Hindlimb muscle (tissue), 1 donor: ENCODE results near the gene KCNG2. TPM values are rescaled to one million over a fixed set of nuclear protein-coding genes. Genes with fewer than 3 reads are reported as not detected.

Experiments
- DNase-seq: peaks from one replicate; pipeline ENCODE4 v3.0.0-alpha.2; 2013
- polyA plus RNA-seq: library from polyadenylated mRNA; unstranded; fragments of 120-200 nt; gene quantifications from one replicate; pipeline ENCODE4 v1.2.1, GENCODE V29; 2013; ENCODE audit not compliant: insufficient read length

Gene KCNG2
- polyA plus RNA-seq, 1 donor: 0.86 TPM

DNA sequence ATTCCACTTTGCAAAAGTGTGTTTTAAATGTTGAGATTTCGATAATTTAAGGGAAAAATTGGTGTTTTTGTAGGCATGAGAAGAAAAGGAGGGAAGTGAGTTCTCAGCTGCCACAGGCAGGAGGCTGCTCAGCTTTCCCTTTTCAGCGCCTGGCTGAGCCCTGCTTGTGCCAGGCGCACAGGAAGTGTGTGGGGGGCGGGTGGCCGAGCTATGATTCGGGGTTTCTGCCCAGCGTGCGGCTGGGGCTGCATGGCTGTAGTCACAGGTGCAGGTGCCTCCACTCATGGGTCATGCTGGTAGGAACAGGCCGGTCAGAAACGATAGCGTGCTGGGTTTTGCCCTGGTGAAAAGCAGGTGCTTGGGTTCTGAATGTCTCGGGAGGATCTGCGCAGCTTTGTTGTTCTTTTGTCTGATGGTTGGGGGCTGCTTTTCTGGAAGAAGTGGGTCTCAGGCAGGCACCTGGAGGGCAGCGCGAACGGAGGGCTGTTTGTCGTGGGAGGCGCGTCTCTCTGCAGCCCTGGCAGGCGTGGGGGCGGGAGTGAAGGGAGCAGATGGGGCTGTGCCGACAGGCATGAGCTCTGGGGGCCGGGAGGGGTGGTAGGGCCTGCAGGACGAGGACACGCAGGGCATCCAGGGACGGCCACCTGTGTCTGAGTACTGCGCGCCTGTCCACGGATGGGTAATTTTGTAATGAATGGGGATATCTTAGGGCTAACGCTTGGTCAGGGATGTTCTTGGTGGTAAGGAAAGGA, 2.1 kb downstream of the KCNG2 start:
- no peak for DNase-seq

DNA sequence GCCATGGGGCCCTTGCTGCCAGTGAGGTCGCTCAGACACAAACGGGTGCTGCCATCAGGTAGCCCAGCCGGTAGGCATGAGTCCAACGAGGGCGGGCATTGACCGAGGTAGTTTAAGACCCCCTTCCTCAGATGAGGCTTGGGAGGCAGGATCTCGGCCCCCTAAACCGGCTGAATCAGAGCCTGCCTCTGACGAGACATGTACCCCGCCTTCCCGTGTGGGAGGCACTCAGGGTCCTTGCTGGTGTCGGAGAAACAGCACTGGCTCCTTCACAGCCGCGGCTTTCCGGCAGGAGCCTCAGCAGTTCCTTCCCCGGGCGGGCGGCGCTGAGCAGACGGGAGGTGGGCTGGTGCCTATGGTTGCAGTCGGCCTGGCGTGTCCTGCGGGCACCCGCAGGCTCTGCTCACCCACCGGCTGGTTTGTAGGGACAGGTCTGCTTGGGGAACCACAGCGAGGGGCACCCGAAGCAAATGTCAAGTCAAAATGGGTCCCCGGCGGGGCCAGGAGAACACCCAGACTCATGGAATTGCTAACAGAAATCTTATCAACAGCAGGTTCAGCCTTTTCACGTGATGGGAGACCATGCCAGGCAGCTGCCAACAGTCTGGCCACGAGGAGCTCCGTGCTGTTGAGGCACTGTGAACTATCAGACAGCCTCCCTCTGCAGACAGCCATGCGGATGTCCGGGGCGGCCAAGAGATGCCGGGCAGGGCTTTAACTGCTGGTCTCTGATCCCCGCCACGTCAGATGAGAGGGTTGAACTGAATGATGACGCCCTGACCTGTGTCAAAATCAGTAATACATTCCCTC, 2.8 kb downstream of the KCNG2 start:
- DNase-seq: no peak

DNA sequence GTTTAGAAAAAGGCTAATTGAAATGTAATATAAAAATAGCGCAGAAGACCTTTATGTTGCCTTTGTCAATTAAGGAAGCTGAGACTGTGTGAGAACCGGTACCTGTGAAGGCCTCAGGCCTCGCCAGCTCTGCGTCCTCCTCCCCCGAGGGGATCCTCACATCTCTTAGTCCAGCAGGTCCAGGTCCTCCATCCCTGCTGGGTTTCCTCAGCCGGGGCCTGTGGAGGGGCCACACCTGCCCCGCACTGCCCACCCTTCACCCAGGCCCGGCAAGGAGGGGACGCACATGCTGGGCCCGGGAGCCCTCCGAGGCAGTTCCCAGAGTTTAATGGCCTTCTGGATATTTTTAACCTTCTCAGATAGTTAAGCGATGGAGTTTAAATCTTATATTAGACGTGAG, 3.5 kb downstream of the KCNG2 start:
- no peak for DNase-seq

DNA sequence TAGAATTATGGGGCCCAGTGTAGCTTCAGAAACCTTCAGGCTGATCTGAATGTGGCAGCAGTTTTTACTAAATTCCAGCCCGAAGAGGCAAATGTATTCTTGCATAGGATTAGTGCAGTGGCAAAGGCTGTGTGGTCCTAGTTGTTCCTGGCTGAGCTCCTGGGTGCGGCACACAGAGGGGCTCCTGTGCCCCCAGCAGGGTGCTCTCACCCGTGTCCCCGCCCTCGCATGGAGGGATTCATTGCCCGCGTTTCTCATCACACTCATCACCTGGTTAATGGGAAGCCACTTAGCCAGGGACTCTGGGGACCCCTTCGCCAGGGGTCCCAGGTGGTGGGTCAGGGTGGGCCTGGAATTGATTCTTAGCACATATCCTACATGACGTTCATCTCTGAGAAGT, 3.9 kb downstream of the KCNG2 start:
- DNase-seq: no peak

DNA sequence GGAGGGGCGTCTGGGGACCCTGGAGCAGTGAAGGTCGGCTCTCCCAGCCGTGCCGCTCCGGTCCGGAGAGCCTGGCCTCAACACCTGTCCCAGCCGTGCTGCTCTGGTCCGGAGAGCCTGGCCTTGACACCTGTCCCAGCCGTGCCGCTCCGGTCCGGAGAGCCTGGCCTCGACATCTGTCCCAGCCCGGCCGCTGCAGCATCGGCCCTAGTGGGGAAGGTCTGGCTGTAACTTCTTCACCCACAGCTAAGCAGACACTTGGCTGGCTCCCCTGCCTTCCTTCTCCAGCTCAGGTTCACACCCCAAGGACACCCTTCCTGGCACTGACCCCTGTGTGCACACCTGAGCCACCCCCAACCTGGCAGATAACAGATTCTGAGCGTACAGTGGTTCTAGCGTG, 4.6 kb downstream of the KCNG2 start:
- DNase-seq: no peak

DNA sequence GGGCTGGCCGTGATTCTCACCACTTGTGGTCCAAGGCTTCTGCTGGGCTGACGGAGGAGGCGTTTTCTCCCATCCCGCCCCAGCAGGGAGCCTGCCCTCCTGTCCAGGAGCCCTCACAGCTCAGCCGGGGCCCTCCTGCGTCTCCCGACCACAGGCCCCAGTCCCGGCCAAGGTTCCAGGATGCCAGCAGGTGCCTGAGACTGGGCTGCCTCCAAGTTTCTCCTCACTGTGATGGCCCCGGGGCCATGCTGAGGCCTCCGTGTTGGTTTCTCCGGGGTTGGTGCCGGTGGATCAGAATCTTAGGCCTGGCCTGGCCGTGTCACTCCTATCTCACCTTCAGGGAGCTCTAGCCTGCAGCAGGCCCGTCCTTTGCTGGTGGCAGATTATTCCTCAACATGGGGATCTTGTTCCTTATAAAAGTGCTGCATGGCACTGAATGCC, 5.9 kb downstream of the KCNG2 start:
- DNase-seq: no peak

DNA sequence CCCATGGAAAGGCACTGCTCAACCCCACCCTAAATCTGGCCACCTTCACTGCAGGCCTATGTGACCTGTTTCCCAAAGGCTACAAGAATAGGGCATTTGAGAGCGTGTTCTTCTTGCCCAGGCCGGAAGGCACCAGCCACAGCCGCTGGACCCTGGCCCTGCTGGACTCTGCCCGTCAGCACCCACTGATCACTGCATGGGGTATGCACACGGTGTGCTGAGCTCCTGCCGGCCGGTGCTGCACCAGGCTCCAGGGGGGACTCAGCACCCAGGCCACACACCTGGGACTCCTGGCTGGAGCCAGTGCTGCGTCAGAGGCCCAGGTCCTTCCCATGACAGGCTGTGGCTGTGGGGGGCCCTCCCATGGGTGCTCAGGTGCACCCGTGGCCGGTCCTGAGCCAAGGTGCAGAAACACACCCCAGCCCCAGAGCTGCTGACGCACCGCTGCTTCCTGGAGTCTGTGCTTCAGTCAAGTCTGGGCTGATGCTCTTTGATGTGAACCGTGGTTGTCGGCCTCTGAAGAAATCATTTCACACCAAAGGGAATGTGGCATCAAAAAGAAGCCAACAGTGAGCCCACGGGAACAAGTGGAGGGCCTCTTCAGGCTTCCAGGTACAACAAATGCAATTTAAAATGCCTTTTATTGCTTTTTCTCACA, 6.5 kb downstream of the KCNG2 start:
- no peak for DNase-seq

DNA sequence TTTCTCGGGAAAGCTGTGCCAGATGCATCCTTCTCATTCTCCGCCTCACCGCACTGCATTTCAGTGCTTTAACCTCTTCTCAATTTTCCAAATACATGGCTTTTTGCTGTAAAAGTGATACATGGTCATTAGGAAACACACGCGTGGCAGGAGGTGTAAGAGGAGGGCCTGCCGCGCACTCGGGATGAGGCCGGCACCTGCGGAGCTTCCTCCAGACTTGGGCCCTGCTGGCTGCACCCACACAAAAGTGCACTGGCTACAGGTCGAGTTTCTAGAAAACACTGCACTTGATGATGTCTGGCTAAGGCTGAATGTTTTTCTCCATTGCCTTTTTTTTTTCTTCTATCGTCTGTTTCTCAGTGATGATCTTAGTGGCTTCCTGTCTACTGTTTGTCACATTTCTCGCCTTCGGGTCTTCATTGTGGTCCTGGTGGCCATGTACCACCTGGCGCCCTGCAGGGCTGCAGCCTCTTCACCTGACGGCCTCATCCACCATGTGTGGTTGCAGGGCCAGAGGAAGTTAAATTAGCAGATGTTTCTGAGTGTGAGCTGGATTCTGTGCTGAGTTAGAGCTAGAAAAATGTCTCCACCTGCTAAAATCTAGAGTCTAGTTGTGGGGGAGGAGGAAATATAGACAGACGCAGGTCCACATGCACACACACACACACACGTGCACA, 7.6 kb downstream of the KCNG2 start:
- no peak for DNase-seq

DNA sequence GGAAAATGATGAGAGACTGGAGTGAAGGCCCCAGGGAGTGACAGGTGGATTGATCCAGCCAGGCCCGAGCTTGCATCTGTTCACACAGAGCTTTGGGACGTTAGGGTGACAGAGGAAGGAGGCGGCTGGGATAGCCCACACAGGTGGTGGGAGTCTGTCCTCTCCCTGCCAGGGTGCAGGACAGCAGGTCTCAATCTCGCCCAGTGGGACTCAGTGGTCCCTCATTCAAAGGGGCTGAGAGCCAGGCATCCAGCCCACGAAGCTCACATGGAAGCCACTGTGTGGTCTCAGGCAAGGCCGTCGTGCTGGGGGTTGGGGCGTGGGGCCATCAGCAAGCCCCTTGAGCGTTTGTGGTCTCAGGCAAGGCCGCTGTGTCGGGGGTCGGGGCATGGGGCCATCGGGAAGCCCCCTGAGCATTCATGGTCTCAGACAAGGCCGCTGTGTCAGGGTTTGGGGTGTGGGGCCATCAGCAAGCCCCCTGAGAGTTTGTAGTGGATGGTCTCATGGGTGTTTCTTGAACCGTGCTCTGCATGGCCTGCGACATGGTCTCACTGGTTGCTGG, 8.3 kb downstream of the KCNG2 start:
- no peak for DNase-seq

DNA sequence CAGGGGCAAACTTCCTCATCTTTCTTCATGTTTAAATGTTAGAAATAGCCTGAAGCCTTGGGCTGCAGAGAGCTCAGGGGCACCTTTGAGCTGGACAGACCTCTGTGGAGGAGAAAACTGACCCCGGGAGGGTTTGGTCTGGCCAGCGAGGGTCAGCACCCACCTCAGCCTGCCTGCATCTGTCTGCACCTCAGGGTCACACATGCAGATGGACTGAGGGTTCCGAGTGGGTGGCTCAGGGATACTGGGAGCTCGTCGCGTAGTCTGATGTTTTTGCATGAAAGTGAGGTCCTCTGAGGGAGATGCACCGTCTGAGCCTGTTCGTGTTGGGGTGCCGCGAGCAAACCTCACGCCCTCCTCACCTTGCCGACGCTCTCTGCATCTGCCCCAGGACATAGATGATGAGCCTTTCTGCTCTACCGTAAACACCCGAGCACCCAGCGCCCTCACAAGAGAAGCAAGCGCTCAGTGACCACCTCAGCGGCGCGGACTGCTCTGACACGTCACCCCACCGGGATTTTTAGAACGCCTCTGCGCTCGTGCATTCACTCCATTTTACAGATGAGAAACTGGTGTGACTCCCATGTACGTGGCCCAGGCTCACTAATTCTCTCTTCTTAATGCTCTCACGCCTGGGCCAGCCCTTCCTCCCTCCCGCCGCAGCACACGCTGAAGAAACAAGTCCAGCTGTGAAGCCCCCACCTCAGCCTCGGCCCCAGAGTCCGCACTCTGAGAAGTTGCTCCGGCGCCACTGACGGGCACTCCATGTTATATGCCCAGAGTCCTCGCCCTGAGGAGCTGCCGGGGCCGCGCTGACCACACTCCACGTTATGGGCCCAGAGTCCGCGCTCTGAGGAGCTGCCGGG, 9.5 kb downstream of the KCNG2 start:
- no peak for DNase-seq

DNA sequence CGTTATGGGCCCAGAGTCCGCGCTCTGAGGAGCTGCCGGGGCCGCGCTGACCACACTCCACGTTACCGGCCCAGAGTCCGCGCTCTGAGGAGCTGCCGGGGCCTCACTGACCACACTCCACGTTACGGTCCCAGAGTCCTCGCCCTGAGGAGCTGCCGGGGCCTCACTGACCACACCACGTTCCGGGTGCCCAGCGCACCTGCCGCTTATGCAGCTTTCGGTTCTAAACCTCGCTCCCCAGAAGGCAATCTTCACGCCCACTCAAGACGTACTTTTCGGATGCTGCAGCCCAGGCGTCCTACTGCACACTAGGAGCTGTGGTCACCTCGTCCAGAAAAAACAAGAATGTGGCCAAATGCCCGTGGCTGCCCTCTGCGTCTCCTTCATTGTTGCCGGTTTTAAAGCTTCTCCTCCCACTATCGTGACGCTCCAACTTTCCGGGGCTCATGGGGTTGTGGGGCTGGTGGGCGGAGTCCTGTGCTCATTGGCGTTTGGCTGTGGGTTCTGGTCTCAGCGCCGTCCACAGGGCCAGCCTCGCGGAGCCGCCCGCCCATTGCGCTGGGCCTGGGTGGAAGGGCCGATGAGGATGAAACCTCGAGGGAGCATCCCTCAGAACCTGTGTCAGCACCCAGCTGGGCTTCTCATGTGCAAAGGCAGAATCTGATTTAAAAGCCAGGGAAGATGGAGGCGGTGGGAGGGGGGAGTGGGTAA, 11.9 kb downstream of the KCNG2 start:
- no peak for DNase-seq

DNA sequence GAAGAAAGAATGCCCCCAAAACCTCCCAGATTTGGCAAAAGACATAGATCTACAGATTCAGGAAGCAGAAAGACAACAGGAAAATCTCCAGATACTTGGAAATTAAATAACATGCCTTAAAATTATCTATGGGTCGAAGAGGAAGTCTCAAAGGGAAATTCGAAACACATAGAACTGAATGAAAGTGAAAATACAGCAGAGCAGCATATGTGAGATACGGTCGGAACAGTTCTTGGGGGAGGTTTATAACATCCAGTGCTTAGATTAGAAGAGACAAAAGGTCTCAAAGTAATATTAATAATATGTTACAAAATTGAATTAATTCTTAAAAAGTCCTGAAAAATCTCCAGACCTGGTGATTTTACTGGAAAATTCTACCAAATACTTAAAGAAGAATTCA, 14.3 kb downstream of the KCNG2 start:
- DNase-seq: no peak

DNA sequence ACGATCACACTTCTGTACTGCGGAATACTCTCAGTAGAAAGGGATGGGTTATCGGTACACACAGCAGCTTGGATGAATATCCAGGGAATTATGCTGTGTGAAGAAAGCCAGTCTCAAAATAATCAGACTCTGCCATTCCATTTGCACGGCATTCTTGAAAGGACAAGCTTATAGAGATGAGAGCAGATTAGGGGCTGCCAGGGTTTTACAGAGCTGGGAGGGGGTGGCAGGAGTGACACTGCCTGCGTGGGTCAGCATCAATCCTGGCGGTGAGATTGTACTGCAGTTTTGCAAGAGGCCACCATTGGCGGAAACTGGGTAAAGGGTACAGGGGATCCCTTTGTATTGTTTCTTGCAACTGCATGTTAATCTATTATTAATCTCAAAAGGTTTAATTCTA, 16.6 kb downstream of the KCNG2 start:
- no peak for DNase-seq

DNA sequence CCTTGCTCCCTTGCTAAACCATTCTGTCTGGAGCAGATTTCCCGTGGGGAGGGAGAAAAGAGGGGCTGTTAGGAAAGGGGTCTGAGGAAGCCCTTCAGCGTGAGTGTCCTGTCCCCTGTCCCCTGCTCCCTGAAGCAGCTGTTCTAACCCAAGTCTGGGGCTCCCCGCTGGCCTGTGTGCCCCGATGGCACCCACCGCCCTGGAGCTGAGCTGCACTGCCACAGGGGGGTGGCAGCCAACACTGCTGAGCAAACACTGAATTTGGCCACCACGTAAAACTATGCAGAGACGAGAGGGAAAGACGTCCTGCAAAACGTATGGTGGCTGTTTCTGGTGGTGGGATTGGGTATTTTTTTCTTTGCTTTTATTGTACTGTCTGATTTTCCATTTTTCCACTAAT, 17.9 kb downstream of the KCNG2 start:
- no peak for DNase-seq

DNA sequence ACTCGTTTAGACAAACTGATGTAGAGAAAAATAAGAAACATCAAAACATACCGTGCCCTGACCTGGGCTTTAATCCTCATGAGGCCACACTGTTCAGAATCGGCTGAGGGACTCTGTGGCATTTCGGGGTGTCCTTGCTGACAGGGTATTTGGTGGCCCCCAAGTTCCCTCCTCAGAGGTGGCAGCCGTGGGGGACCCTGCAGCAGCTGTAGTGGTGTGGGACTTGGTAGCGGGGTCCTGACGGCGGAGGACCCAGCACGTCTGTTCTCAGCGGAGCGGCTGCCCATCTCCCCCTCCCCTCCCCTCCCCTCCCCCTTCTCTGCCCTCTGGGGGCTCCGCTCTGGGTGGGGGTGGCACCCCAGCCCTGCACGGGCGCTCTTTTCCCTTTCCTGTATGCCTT, 18.4 kb downstream of the KCNG2 start:
- DNase-seq: no peak

DNA sequence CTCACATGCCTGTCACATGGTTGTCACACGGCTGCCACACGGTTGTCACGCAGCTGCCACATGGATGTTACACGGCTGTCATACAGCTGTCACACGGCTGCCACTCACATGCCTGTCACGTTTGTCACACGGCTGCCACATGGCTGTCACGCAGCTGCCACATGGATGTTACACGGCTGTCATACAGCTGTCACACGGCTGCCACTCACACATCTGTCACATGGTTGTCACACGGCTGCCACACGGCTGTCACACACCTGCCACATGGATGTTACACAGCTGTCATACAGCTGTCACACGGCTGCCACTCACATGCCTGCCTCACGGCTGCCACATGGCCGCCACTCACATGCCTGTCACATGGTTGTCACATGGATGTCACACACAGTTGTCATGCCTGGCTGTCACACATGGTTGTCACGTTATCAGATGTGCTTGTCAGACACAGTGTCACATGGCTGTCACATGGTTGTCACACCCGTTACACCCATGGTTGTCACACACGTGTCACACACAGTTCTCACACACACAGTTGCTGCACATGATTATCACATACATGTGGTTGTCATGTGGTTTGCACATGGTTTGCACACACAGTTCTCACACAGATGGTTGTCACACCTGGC, 19.4 kb downstream of the KCNG2 start:
- DNase-seq: no peak

DNA sequence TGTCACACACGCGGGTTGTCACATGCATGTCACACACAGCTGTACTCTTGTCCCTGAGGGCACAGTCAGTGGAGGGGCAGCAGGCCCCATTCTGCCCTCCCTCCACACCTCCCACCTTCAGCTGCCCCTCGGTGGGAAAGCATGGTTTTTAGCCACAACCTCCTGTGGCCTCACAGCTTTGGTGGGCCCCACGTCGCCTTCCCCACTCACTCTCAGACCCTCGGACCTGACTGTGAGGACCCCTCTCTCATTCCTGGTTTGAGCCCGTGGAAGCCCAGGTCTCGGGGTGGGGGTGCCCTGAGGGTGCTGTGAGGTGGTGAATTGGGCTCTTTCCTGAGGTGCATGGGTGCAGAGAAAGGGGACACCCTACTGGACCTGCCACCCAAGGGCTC, 19.9 kb downstream of the KCNG2 start:
- no peak for DNase-seq

DNA sequence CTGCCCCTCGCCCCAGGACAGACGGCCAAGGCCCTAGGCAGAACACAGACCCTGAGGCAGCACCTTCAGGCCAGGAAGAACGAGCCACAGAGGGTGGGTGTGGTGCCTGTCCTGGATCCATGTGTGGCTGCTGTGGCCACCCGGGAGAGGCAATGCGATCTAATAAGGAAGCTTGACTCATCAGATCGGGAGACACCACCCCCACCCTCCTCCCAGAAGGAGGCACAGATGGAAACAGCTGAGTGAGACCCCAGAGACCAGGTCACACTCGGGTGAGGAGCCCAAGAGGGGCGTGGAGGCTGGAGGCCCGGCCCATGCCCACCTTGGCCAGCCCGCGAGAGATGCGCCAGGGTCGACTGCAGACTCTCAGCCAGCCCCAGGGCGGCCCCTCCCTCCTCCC, 20.3 kb downstream of the KCNG2 start:
- DNase-seq: no peak

DNA sequence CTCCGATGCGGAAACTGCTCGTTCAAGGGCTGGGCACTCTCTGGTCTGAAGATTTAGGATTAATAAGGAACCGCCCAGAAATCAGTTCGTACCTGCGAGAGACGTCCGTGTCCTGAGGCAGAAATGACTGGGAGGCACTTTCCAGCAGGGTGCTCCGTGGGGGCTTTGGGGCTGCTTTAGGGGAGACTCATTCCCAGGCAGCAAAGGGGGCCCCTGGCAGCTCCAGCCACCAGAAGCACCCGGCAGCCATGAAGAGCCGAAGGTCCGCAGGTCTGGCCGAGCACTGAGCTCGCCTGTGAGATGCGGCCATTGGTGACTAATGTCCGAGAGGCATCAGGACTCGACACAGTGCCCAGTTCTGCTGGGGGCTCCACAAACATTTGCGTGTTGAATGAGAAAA, 20.9 kb downstream of the KCNG2 start:
- DNase-seq: no peak
